Right atrium auricular region (tissue), 2 donors: Measurements from ENCODE around the gene AP2M1. TPM values are rescaled to one million over a fixed set of nuclear protein-coding genes. Genes with fewer than 3 reads are reported as not detected.

Source experiments
- DNase-seq: peaks from one replicate; pipeline ENCODE4 v3.0.0-alpha.2; 2019; ENCODE audit warnings: low spot score
- H3K27ac ChIP-seq, 2 donors: fragments of 200-600 bp; sonication (generic); 1 replicate in 1 of 2; 2 replicates in 1 of 2; pipeline ENCODE4 v1.5.1; 2016 to 2019
- H3K27me3 ChIP-seq, 2 donors: fragments of 200-600 bp; sonication (generic); one replicate each; pipeline versions ENCODE4 v1.5.1 to v1.6.0; 2017 to 2019
- H3K36me3 ChIP-seq: fragments of 200-600 bp; sonication (generic); one replicate; pipeline ENCODE4 v1.5.1; 2016
- H3K4me1 ChIP-seq, 2 donors: fragments of 200-600 bp; sonication (generic); one replicate each; pipeline versions ENCODE4 v1.5.1 to v1.6.0; 2017 to 2019
- H3K4me3 ChIP-seq, 2 donors: fragments of 200-600 bp; sonication (generic); 1 replicate in 1 of 2; 2 replicates in 1 of 2; pipeline ENCODE4 v1.5.1; 2017 to 2019; ENCODE audit warnings: mild to moderate bottlenecking in 1 of 2, moderate library complexity in 1 of 2
- H3K9me3 ChIP-seq, 2 donors: fragments of 200-600 bp; sonication (generic); one replicate each; pipeline ENCODE4 v1.5.1; 2019
- total RNA-seq, 2 donors: library from RNA; depleted of rRNA; stranded (reverse); fragments of >200 nt; gene quantifications; one replicate each; pipeline ENCODE4 v1.1.0, GENCODE V29; 2016
- TF ChIP-seq, protein P1 (sequence below), 2 donors: fragments of 200-600 bp; sonication (generic); IDR thresholded peaks; one replicate each; pipeline ENCODE4 v1.5.1; 2019; ENCODE audit warnings: antibody characterized with exemption in 2 of 2

Gene AP2M1
- total RNA-seq, 2 donors from 2014 or later, result 183 to 235 TPM

DNA sequence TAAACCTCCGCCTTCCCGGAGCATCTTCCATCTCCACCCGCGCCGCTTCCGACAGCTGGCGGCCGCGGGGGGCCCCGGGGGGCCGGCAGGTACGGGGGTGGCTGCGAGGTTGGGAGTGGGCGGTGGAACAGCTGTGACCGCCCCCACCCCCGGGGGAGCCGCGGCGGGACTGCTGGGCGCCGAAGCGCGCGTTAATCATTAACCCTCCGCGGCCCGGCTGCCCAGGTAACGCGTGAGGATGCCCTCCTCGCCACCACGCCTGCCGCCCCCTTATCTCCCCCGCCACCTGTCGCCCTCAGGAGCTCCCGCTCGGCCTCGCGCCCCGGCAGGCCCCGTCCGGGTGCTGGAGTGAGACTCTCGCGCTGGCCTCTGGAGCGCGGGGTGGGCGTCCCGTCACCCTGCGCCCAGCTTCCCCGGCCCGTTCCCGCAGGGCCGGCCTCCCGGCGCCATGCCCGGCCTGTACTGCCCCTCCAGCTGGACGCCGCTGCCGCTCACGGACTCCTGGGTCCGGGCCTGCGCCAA is 55.5 kb downstream of the AP2M1 start:
- peaks cover 15 to 22% of the 10 kb centered on the region in 2 donors for H3K27me3 ChIP-seq

DNA sequence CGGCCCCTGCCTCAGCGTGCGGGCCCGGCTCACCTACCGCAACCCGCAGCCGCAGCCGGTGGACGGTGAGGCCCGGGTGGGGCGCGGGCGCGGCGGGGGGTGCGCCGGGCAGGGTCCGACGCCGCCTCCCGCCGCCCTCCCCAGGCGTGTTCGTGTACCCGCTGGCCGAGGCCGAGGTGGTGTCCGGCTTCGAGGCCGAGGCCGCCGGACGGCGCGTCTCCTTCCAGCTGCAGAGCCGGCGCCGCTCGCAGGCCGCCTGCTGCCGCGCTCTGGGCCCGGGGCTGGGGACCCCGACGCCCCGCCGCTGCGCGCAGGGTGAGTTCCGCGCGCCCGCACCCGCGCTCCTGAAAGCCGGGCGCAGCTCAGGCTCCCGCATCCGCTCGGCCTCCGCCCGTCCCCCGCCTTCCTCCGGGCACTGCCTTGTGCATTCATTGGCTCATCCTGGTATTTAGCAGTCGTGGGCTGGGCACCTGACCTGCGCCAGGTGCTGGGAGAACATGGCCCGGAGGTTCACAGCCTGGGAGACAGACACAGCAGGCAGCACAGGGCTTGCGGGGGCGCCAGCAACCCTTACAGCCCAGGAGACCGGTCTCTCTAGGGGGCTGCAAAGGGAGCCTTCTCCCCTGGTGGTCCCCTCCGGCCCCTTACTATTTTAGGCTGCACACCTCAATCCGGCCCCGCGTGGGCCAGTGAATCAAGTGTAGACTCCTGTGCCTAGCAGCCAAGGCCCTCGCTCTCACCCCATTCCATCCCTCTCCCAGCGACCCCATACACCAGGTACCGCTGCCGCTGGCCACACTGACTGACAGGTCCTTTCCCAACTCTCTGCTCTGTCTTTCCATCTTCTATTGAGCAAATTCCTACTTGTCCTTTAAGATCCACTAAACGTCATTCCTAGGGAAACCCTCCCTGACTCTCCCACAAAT is 56.2 kb downstream of the AP2M1 start:
- H3K27ac ChIP-seq, result no peak overlapping the region
- TF ChIP-seq, protein P1, sequence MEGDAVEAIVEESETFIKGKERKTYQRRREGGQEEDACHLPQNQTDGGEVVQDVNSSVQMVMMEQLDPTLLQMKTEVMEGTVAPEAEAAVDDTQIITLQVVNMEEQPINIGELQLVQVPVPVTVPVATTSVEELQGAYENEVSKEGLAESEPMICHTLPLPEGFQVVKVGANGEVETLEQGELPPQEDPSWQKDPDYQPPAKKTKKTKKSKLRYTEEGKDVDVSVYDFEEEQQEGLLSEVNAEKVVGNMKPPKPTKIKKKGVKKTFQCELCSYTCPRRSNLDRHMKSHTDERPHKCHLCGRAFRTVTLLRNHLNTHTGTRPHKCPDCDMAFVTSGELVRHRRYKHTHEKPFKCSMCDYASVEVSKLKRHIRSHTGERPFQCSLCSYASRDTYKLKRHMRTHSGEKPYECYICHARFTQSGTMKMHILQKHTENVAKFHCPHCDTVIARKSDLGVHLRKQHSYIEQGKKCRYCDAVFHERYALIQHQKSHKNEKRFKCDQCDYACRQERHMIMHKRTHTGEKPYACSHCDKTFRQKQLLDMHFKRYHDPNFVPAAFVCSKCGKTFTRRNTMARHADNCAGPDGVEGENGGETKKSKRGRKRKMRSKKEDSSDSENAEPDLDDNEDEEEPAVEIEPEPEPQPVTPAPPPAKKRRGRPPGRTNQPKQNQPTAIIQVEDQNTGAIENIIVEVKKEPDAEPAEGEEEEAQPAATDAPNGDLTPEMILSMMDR (IDR thresholded peaks at IDR 0.05), result no peak
- peak overlapping the region in 1 of 2 donors; percentile 52 for H3K4me3 ChIP-seq
- peaks cover 15 to 22% of the 10 kb centered on the region in 2 donors for H3K27me3 ChIP-seq
- DNase-seq, result no peak
- no peaks in the 10 kb centered on the region for H3K9me3 ChIP-seq
- H3K36me3 ChIP-seq, result no peaks in the 10 kb centered on the region
- peaks cover 0 to 24% of the 10 kb centered on the region in 2 donors for H3K4me1 ChIP-seq

More for the DNA sequence above, 55.5 kb downstream of the AP2M1 start:
- Histone ChIP-seq H3K27ac (no peak overlapping the region), H3K4me3 (peak overlapping the region; percentile 34 to 52), H3K36me3 (no peaks in the 10 kb centered on the region), H3K4me1 (peaks cover 0 to 24% of the 10 kb centered on the region in 2 donors), H3K9me3 (no peaks in the 10 kb centered on the region)
- TF ChIP-seq, protein P1 (IDR thresholded peaks at IDR 0.05), result no peak
- no peak for DNase-seq

DNA sequence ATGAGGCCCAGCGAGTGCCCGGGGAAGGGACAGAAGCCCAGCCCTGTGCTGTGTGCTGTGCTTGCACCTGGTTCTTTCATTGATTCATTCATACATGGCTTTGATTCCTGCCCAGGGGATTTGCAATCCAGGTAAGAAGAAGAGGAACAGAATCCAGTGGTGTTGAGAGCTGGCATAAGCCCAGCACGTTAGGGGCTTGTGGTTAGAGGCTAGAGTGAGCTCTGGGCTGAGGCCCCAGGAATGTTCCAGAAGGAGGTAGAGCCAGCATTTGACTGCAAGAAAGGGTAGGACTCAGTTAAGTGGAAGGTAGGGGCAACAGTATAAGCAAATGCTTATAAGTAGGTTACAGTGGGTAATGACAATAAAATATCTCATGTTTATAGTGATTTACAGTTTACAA is 57.0 kb downstream of the AP2M1 start:
- Histone ChIP-seq H3K36me3 (no peaks in the 10 kb centered on the region), H3K9me3 (no peaks in the 10 kb centered on the region), H3K4me3 (no peak overlapping the region), H3K27me3 (peaks cover 15 to 22% of the 10 kb centered on the region in 2 donors), H3K4me1 (peaks cover 0 to 24% of the 10 kb centered on the region in 2 donors), H3K27ac (no peak overlapping the region)
- DNase-seq, result no peak
- TF ChIP-seq, protein P1 (IDR thresholded peaks at IDR 0.05), result no peak

DNA sequence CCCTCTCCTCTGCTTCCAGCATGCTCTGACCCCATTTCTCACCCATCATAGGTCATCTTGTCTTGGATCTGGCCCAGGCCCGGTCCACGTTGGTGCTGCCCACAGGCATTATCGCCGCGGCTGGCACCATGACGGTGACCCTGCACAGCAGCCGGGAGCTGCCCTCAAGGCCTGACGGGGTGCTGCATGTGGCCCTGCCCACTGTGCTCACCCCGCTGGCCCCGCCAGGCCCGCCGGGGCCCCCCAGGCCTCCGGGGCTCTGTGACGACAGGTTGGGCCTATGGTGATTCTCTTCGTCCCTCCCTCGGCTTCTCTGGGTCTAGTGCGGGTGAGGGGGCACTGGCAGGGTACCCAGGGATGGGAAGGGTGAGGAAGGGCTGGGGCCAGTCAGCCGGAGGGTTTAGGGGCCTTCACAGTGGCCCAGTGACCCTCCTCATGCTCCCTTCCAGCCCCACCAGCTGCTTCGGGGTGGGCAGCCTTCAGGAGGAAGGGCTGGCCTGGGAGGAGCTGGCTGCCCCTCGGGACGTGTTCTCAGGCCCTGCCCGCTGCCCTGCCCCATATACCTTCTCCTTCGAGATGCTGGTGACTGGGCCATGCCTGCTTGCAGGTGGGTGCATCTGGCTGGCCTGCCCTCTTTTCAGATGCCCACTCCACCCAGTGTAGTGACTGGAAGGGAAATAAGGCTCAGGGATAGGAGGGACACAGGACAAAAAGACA is 58.6 kb downstream of the AP2M1 start:
- peaks cover 15 to 22% of the 10 kb centered on the region in 2 donors for H3K27me3 ChIP-seq
- DNase-seq, result no peak
- TF ChIP-seq, protein P1 (IDR thresholded peaks at IDR 0.05), result no peak

More for the DNA sequence above, 58.6 kb downstream of the AP2M1 start:
- Histone ChIP-seq H3K4me3 (no peak overlapping the region), H3K9me3 (no peaks in the 10 kb centered on the region), H3K27ac (no peak overlapping the region), H3K4me1 (peaks cover 0 to 24% of the 10 kb centered on the region in 2 donors), H3K36me3 (no peaks in the 10 kb centered on the region)

Other genes starting within 250 kb of the AP2M1 start
- 10 to 100 TPM; 17.5 to 23.1 TPM for gene ABCC5, start 157.0 kb upstream of the AP2M1 start, total RNA-seq
- not detected for gene HTR3D, start 143.1 kb upstream of the AP2M1 start, total RNA-seq
- gene HTR3C, start 121.8 kb upstream of the AP2M1 start, total RNA-seq, result not detected
- gene HTR3E, start 77.8 kb upstream of the AP2M1 start, total RNA-seq, result not detected
- gene EIF2B5, start 39.5 kb upstream of the AP2M1 start, total RNA-seq, result 10 to 100 TPM; 19.6 to 24.3 TPM
- 10 to 100 TPM; 43.5 to 66.1 TPM for gene DVL3, start 19.5 kb upstream of the AP2M1 start, total RNA-seq
- 10 to 100 TPM; 42.8 to 47.9 TPM for gene ABCF3, start 11.3 kb downstream of the AP2M1 start, total RNA-seq
- not detected for gene VWA5B2, start 54.7 kb downstream of the AP2M1 start, total RNA-seq
- 10 to 100 TPM; 50.6 to 50.8 TPM for gene ALG3, start 74.1 kb downstream of the AP2M1 start, total RNA-seq
- 1 to 10 TPM; 2.1 TPM for gene EEF1AKMT4, start 74.8 kb downstream of the AP2M1 start, total RNA-seq
- gene CAMK2N2, start 86.7 kb downstream of the AP2M1 start, total RNA-seq, result not detected
- 1 to 10 TPM in 1 of 2 donors, not detected in 1; 1.6 TPM for gene ECE2, start 101.2 kb downstream of the AP2M1 start, total RNA-seq
- gene PSMD2, start 124.4 kb downstream of the AP2M1 start, total RNA-seq, result 100 to 1,000 TPM; 213 to 259 TPM
- gene EIF4G1, start 139.8 kb downstream of the AP2M1 start, total RNA-seq, result 100 to 1,000 TPM; 270 to 276 TPM
- 10 to 100 TPM; 33.7 to 45.8 TPM for gene FAM131A, start 162.7 kb downstream of the AP2M1 start, total RNA-seq
- 1 to 10 TPM; 1.3 to 2.7 TPM for gene CLCN2, start 186.8 kb downstream of the AP2M1 start, total RNA-seq
- 10 to 100 TPM; 26.8 to 35.5 TPM for gene POLR2H, start 186.9 kb downstream of the AP2M1 start, total RNA-seq
- gene THPO, start 203.4 kb downstream of the AP2M1 start, total RNA-seq, result under 1 TPM in 1 of 2 donors, not detected in 1; 0.55 TPM
- 10 to 100 TPM in 1 of 2 donors, 1 to 10 TPM in 1; 7.0 to 13.4 TPM for gene CHRD, start 205.2 kb downstream of the AP2M1 start, total RNA-seq